HT-29 (cell line): Measurements from ENCODE around the gene INSRR. TPM values are rescaled to one million over a fixed set of nuclear protein-coding genes. Genes with fewer than 3 reads are reported as not detected.
A peak's percentile ranks its signal among the peaks of the same experiment; 100 is the strongest.

Experiments
- DNase-seq: peaks from one replicate; pipeline ENCODE4 v3.0.0-alpha.2; 2015; ENCODE audit warnings: low spot score
- total RNA-seq: library from RNA; depleted of rRNA; stranded (reverse); fragments of >200 nt; shearing (Covaris generic); gene quantifications from 2 replicates; pipeline ENCODE4 v1.2.3, GENCODE V29; 2014; rRNA removed

The INSRR gene
- total RNA-seq, 1 experiment from 2014 or later: 0.03 TPM

DNA sequence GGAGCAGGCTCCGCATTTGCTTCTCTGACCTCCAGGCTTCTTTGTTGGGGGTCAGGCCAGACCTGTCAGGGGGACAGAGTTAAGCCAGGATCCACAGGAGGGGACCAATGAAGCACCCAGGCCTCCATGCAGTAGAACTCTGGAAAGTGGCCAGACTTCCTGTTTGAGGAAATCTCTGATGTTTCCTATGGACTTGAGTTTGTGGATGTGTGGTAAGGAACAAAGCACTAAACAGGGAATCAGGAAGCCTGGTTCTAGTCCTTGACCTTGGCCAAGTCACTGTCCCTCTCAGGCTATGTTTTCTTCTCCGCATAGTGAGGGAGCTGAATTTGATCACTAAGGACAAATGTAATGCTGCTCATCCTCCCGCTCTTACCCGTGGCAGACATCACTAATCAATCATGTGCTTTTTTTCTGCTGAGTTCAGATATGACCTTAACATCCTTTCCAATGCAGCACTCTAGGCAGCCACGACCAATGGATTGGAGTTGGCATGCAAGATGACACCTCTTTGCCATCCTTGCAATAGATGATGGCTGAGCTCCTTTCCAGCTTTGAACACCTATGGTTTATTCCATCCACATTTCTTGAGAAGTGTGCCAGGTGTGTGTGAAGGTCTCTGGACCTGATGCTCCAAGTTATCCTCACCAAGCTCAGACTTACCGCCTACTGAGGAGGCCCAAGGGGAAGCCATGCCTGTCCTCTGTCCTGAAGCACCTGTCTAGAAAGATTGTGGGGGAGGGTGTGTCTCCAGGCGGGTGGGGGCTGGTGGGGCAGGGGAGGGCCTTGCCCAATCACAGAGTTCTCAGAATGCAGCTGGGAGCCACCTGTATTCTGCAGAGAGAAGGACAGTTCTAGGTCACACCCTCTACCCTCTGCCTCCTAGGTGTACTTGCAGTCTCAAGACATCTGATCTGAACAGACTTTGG lies 52.1 kb downstream of the INSRR start:
- DNase-seq: no peak

DNA sequence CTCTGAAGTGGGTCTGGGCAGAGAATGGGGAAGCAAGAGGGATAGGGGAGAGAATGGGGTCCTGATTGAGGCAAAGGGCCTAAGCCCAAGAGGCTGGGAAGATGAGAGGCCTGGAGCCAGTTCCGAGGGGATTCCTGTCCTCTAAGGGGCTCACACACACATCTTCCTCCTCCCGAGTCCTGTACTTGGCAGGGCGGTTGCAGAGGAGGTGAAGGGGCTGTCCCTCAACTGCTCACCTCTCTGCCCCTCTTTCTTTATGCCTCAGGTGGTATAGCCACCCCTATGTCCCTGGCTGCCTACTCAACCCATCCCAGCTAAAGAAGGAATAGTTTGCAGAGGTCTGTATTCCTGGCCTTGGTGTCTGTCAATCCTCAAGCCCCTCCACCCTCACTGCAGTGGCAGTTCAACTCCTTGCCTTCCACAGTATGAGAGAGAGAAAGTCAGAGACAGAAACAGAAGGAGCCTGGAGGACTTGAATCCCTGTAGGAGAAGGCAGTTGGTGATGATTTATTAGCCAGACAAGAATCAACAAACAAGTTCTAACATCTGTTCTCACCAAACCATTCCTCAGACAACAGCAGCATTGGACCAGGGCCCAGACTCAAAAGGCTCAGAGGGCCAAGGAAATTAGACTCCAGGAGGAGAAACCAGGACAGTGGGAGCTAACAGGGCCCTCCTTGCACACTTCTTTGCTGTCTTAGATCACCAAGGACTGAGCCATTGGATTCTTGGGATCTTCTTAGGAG lies 53.0 kb downstream of the INSRR start:
- no peak for DNase-seq

GRCh38 chr1:156804572-156805243 lies 54.2 kb downstream of the INSRR start:
- DNase-seq: no peak

DNA sequence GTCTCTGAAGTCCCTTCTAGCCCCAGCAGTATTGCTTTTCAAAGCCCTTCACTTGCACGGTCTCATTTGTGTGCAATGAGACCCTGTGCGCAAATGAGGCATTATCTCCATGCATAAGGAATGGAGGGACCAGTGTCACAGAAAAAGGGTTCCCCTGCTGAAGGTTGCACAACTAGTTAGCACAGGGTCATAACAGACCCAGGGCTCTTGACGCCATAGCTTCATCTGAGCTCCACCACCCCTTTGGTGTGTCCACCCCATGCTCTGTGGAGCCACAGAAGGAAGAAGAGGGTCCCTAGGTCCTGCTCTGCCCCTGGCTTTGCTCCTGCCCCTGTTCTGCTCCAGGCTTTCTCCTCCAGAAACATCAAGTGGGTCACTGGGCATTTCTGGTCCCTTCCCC lies 54.9 kb downstream of the INSRR start:
- no peak for DNase-seq

DNA sequence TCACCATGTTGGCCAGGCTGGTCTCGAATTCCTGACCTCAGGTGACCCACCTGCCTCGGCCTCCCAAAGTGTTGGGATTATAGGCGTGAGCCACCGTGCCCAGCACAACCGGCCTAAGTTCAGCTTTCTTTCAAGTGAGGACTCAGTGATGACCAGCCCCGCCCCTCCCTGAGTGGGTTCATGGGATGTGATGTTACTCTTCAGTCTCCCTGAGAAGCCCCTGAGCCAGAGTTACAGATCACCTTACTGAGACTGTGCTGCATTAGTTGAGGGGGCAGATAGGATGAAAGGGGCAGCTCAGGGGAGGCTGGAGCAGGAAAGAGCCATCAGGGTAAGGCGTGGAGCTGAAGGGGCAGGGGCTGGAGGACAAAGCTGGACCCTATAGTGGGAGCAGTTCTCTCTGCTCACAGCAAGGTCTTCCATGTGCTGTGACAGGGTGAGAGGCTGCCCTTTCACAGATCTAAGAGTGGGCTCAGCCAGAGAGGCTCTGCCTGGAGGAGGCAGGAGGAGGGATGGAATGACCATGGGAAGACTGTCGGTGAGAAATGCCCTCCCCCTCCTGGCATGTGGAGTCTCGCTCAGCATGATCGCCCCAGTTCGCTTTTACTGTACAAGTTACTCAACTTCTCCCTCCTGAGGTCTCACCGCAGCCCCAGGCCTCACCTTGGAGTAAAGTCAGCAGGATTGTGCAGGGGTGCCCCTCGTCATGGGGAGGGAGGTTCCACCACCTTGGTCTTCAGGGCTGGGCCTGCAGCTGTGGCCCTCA lies 55.6 kb downstream of the INSRR start:
- DNase-seq: no peak

DNA sequence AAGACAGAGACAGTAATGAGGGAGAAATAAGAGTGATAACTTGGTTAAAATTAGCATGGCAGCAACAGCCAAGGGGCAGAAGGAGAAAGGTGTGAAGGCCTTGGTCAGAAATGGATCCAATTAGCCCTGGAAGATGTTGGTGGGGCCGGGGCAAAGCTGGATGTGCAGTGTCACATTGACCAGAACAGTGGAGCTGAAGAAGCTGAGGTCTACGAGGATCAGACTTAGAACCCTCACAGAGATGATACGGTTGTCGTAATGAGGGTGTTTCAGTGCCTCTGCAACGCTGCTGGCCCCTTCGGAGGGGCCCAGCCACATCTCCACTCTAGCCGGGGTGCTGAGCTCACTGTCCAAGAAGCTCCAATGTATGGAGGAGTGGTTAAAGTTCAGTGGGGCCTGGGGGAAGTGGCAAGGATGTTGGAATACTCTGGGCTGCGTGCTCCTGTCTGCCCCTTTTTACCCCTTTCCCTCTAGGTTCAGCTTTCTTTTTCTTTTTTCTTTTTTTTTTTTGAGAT lies 56.4 kb downstream of the INSRR start:
- no peak for DNase-seq

GRCh38 chr1:156801409-156802121 lies 57.4 kb downstream of the INSRR start:
- DNase-seq: no peak

- DNase-seq: peak; percentile 84
Observed at GRCh38 chr1:156797212-156797871, 61.6 kb downstream of the INSRR start.

- DNase-seq: no peak
Observed at GRCh38 chr1:156796340-156797097, 62.4 kb downstream of the INSRR start.

DNA sequence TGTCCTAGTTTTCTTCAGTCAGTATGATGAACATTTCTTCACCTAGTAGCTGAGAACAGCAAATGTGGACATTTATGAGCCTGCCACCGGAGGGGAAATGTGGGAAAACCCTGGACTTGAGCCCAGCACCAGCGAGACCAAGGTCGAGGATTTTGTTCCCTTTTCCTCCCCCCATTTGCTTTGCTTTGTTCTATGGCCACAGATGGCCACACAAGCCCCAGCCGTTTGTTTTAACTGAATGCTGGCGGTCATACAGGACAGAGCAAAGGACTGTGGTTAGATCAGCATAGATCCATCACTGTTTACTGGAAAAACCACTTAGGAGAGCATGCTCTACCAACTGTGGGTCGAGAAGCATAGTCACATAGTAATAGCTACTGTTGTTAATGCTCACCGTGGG lies 63.1 kb downstream of the INSRR start:
- no peak for DNase-seq

- no peak for DNase-seq
Observed at GRCh38 chr1:156795374-156795733, 63.6 kb downstream of the INSRR start.

GRCh38 chr1:156794506-156795373 lies 64.2 kb downstream of the INSRR start:
- DNase-seq: no peak

Other genes with a start within 250 kb of the INSRR start
- 0.10 TPM in 1 of 2 replicates, not detected in the other for gene HAPLN2, start 239.7 kb downstream of the INSRR start, total RNA-seq
- not detected in 2 replicates for gene BCAN, start 217.0 kb downstream of the INSRR start, total RNA-seq
- gene NES, start 181.7 kb downstream of the INSRR start, total RNA-seq: 0.31 and 0.44 TPM in 2 replicates
- gene CRABP2, start 153.5 kb downstream of the INSRR start, total RNA-seq: 289 and 312 TPM in 2 replicates
- gene METTL25B, start 130.6 kb downstream of the INSRR start, total RNA-seq: 30.0 and 30.3 TPM in 2 replicates
- gene ISG20L2, start 130.4 kb downstream of the INSRR start, total RNA-seq: 30.8 and 33.2 TPM in 2 replicates
- gene MRPL24, start 118.0 kb downstream of the INSRR start, total RNA-seq: 111 and 115 TPM in 2 replicates
- gene HDGF, start 107.4 kb downstream of the INSRR start, total RNA-seq: 490 and 566 TPM in 2 replicates
- gene PRCC, start 91.6 kb downstream of the INSRR start, total RNA-seq: 61.1 and 61.2 TPM in 2 replicates
- gene SH2D2A, start 42.3 kb downstream of the INSRR start, total RNA-seq: 5.4 and 11.3 TPM in 2 replicates
- not detected in 2 replicates for gene NTRK1, start 1.7 kb upstream of the INSRR start, total RNA-seq
- 1.2 and 1.4 TPM in 2 replicates for gene PEAR1, start 34.6 kb upstream of the INSRR start, total RNA-seq
- gene LRRC71, start 61.5 kb upstream of the INSRR start, total RNA-seq: not detected in 2 replicates
- 24.9 and 28.6 TPM in 2 replicates for gene ARHGEF11, start 186.6 kb upstream of the INSRR start, total RNA-seq
- gene ETV3L, start 240.7 kb upstream of the INSRR start, total RNA-seq: not detected in 2 replicates